ENCODE measurements around the gene TMCC3.
"Not testable (repeated sequence)": the region's sequence is repeated elsewhere in the genome, so short reads cannot be mapped to it uniquely, and the experiment has no call there.

TMCC3 gene

GRCh38 chr12:94634717-94635116, 15.6 kb downstream of the TMCC3 start:
- no peak for DNase-seq (ENCODE audit: low spot score)

GRCh38 chr12:94633401-94633800, 17.0 kb downstream of the TMCC3 start:
- no peak for DNase-seq (ENCODE audit: low spot score)

- no peak for DNase-seq (ENCODE audit: low spot score)
Observed at GRCh38 chr12:94631058-94631457, 19.3 kb downstream of the TMCC3 start.

GRCh38 chr12:94628819-94629472, 21.4 kb downstream of the TMCC3 start:
- no peak for DNase-seq (ENCODE audit: low spot score)

- no peak for DNase-seq (ENCODE audit: low spot score)
Observed at GRCh38 chr12:94628369-94628768, 22.0 kb downstream of the TMCC3 start.

- DNase-seq (ENCODE audit: low spot score): no peak
Observed at GRCh38 chr12:94625531-94625930, 24.8 kb downstream of the TMCC3 start.

- no peak for DNase-seq (ENCODE audit: low spot score)
Observed at GRCh38 chr12:94623161-94623920, 27.0 kb downstream of the TMCC3 start.

GRCh38 chr12:94622475-94622874, 27.9 kb downstream of the TMCC3 start:
- peak; percentile 41 for DNase-seq (ENCODE audit: low spot score)

GRCh38 chr12:94621662-94622359, 28.5 kb downstream of the TMCC3 start:
- DNase-seq (ENCODE audit: low spot score): peak; percentile 77

GRCh38 chr12:94620621-94621020, 29.7 kb downstream of the TMCC3 start:
- DNase-seq (ENCODE audit: low spot score): peak; percentile 83

GRCh38 chr12:94618995-94619695, 31.2 kb downstream of the TMCC3 start:
- no peak for DNase-seq (ENCODE audit: low spot score)

GRCh38 chr12:94617101-94617500, 33.3 kb downstream of the TMCC3 start:
- no peak for DNase-seq (ENCODE audit: low spot score)

- peak; percentile 69 for DNase-seq (ENCODE audit: low spot score)
Observed at GRCh38 chr12:94616203-94616729, 34.1 kb downstream of the TMCC3 start.

GRCh38 chr12:94615260-94616181, 34.8 kb downstream of the TMCC3 start:
- DNase-seq (ENCODE audit: low spot score): peak; percentile 80

- DNase-seq (ENCODE audit: low spot score): no peak
Observed at GRCh38 chr12:94614288-94614721, 36.1 kb downstream of the TMCC3 start.

GRCh38 chr12:94609917-94610443, 40.4 kb downstream of the TMCC3 start:
- no peak for DNase-seq (ENCODE audit: low spot score)

- DNase-seq (ENCODE audit: low spot score): not testable (repeated sequence)
Observed at GRCh38 chr12:94606810-94607209, 43.5 kb downstream of the TMCC3 start.

GRCh38 chr12:94604366-94604698, 46.0 kb downstream of the TMCC3 start:
- no peak for DNase-seq (ENCODE audit: low spot score)

GRCh38 chr12:94603434-94604365, 46.7 kb downstream of the TMCC3 start:
- DNase-seq (ENCODE audit: low spot score): no peak

GRCh38 chr12:94602024-94602423, 48.3 kb downstream of the TMCC3 start:
- no peak for DNase-seq (ENCODE audit: low spot score)
